ENCODE data around the gene MEF2C.
A peak's percentile ranks its signal among the peaks of the same experiment; 100 is the strongest.
"Not testable (repeated sequence)": the region's sequence is repeated elsewhere in the genome, so short reads cannot be mapped to it uniquely, and the experiment has no call there.

MEF2C gene

GRCh38 chr5:88883059-88883835 is at the start of gene MEF2C:
Gene MEF2C (minus strand): TSS chr5:88883184. CDS start chr5:88823788, 59,396 bp downstream.
- peak; percentile 84 for DNase-seq

- no peak for DNase-seq
Measured at GRCh38 chr5:88932541-88932940, 49.6 kb upstream of the MEF2C start.

GRCh38 chr5:88930335-88930734 is 47.4 kb upstream of the MEF2C start:
- no peak for DNase-seq

GRCh38 chr5:88929385-88929784 is 46.4 kb upstream of the MEF2C start:
- no peak for DNase-seq

- DNase-seq, result no peak
Measured at GRCh38 chr5:88926774-88927173, 43.8 kb upstream of the MEF2C start.

- DNase-seq, result peak; percentile 5
Measured at GRCh38 chr5:88925692-88926490, 42.9 kb upstream of the MEF2C start.

- no peak for DNase-seq
Measured at GRCh38 chr5:88924330-88924657, 41.3 kb upstream of the MEF2C start.

- DNase-seq, result no peak
Measured at GRCh38 chr5:88923623-88924329, 40.8 kb upstream of the MEF2C start.

- not testable (repeated sequence) for DNase-seq
Measured at GRCh38 chr5:88912743-88913142, 29.8 kb upstream of the MEF2C start.

GRCh38 chr5:88911059-88911572 is 28.1 kb upstream of the MEF2C start:
- DNase-seq, result not testable (repeated sequence)

GRCh38 chr5:88904478-88904877 is 21.5 kb upstream of the MEF2C start:
- DNase-seq, result not testable (repeated sequence)

GRCh38 chr5:88903966-88904365 is 21.0 kb upstream of the MEF2C start:
- not testable (repeated sequence) for DNase-seq

- DNase-seq, result not testable (repeated sequence)
Measured at GRCh38 chr5:88901077-88901476, 18.1 kb upstream of the MEF2C start.

- DNase-seq, result no peak
Measured at GRCh38 chr5:88899096-88899737, 16.2 kb upstream of the MEF2C start.

- DNase-seq, result no peak
Measured at GRCh38 chr5:88897748-88898147, 14.8 kb upstream of the MEF2C start.

GRCh38 chr5:88895681-88896501 is 12.9 kb upstream of the MEF2C start:
- no peak for DNase-seq

GRCh38 chr5:88892669-88893068 is 9.7 kb upstream of the MEF2C start:
- DNase-seq, result no peak

- DNase-seq, result no peak
Measured at GRCh38 chr5:88890070-88890781, 7.2 kb upstream of the MEF2C start.

GRCh38 chr5:88889189-88890069 is 6.4 kb upstream of the MEF2C start:
- DNase-seq, result no peak

- DNase-seq, result no peak
Measured at GRCh38 chr5:88888848-88889188, 5.8 kb upstream of the MEF2C start.

All from kidney glomerular epithelial cell (primary cell).